GM10266 (cell line): Measurements from ENCODE around the gene ERVH48-1.
"Not testable (repeated sequence)": the region's sequence is repeated elsewhere in the genome, so short reads cannot be mapped to it uniquely, and the experiment has no call there.

Source experiments
- DNase-seq: peaks from one replicate; pipeline ENCODE4 v3.0.0; 2012; ENCODE audit errors: extremely low spot score
- TF ChIP-seq, protein P1 (sequence below): IDR thresholded peaks from 2 replicates; pipeline ENCODE4 v1.5.1; 2012; ENCODE audit warnings: mild to moderate bottlenecking, low read depth; ENCODE audit not compliant: control insufficient read depth, insufficient read depth; ENCODE audit errors: missing control alignments

Gene ERVH48-1

DNA sequence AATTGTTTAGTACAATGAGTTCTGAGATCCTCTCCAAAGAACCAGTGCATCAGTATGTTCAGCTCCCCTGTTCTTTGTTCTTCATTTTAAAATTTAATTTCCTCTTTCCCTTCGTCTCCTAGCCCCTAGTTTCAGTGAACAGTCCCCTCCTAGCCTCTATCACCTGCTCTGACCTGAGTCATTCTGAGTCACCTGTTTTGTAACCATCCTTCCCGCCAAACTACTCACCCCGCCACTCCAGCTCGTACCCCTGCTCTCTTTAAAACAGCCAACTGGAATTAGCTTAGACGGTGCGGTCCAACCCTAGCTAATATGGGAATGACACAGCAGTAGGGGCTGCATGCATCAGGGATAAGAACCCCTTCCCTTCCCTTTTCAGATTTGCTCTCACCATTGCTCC, 16.8 kb upstream of the ERVH48-1 start:
- DNase-seq, result no peak
- TF ChIP-seq, protein P1, sequence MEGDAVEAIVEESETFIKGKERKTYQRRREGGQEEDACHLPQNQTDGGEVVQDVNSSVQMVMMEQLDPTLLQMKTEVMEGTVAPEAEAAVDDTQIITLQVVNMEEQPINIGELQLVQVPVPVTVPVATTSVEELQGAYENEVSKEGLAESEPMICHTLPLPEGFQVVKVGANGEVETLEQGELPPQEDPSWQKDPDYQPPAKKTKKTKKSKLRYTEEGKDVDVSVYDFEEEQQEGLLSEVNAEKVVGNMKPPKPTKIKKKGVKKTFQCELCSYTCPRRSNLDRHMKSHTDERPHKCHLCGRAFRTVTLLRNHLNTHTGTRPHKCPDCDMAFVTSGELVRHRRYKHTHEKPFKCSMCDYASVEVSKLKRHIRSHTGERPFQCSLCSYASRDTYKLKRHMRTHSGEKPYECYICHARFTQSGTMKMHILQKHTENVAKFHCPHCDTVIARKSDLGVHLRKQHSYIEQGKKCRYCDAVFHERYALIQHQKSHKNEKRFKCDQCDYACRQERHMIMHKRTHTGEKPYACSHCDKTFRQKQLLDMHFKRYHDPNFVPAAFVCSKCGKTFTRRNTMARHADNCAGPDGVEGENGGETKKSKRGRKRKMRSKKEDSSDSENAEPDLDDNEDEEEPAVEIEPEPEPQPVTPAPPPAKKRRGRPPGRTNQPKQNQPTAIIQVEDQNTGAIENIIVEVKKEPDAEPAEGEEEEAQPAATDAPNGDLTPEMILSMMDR, result no peak

DNA sequence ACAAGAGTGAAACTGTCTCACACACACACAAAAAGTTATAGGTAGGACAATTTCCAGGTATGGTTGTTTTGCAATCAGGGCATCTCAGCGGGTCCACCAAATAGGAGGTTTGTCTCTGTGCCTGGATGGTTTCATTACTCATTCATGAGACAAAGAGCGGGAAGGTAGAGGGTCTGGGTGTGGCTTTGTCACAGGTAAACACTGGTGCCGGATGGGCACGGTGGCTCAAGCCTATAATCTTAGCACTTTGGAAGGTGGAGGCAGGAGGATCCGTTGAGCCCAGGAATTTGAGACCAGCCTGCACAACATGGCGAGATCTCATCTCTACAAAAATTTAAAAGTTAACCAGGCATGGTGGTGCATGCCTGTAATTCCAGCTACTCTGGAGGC, 16.3 kb upstream of the ERVH48-1 start:
- DNase-seq, result no peak
- TF ChIP-seq, protein P1, result no peak

DNA sequence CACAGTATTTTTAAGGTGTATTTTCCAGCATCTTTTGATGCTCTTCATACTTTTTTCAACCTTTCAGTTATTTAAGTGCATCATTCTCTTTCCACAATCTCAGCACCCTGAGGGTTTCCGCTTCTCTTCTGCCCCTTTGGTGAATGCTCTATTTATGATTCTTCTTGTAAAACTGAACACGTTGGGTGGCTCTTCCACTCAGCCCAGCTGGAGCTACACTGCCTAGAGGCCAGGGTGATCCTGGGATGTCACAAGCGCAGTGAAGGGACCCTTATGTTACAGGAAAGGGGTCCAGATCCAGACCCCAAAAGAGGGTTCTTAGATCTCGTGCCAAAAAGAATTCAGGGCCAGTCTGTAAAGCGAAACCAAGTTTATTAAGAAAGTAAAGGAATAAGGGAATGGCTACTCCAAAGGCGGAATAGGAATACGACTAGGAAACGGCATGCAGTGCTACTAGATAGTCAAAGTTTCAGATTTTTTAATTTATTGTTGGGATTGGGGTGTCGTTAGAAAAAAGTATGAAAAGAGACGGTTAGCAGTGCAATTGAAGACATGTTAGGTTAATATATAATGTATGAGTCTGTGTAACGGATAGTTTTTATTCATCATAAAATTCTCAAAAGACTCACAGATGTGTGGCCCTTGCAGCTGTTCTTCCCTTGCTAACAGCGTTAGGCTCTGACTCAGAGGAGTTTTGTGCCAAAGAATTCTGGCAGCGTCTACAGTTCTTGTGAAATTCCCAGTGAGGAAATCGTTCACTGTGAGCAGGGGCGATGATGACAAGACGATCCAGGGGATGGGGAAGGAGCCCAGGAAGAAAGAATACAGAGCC, 14.4 kb upstream of the ERVH48-1 start:
- no peak for DNase-seq
- TF ChIP-seq, protein P1, result no peak

DNA sequence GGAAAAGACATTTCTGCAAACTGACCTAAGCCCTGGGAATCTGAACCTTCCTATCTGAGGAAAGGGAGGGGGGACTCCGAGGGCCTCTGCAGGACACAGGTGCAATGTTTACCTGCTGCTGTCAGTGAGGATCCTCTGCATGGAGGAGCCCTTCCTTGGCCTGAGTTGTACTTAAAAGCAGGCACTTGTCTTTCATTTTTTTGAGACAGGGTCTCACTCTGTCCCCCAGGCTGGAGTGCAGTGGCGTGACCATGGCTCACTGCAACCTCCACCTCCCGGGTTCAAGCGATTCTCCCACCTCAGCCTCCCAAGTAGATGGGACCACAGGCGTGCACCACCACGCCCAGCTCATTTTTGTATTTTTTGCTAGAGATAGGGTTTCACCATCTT, 13.2 kb upstream of the ERVH48-1 start:
- DNase-seq, result not testable (repeated sequence)

DNA sequence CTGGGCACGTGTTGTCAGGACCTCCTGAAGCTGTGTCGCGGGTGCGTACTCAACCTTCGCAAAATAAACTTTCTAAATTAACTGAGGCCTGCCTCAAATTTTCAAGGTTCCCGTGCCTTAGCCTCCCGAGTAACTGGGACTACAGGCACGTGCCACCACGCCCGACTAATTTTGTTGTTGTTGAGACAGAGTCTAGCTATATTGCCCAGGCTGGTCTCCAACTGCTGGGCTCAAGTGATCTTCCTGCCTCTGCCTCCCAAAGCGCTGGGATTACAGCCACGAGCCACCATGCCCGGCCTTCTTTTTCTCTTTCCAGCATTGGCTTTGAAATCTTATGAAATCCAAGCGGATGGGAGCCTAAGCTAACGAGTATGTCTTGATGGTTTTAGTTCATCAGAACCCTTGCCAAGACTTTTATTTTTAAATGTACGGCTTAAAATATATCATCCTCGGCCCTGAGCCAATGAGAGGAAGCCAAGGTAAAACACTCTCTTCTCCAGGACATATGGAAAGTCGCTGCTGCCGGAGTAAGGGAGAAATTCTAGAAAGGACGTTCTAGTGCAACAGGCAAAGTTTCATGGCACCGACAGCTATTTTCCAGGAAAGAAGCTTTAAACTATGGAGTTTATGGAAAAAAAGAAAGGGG, 12.7 kb upstream of the ERVH48-1 start:
- DNase-seq, result no peak
- TF ChIP-seq, protein P1, result no peak

DNA sequence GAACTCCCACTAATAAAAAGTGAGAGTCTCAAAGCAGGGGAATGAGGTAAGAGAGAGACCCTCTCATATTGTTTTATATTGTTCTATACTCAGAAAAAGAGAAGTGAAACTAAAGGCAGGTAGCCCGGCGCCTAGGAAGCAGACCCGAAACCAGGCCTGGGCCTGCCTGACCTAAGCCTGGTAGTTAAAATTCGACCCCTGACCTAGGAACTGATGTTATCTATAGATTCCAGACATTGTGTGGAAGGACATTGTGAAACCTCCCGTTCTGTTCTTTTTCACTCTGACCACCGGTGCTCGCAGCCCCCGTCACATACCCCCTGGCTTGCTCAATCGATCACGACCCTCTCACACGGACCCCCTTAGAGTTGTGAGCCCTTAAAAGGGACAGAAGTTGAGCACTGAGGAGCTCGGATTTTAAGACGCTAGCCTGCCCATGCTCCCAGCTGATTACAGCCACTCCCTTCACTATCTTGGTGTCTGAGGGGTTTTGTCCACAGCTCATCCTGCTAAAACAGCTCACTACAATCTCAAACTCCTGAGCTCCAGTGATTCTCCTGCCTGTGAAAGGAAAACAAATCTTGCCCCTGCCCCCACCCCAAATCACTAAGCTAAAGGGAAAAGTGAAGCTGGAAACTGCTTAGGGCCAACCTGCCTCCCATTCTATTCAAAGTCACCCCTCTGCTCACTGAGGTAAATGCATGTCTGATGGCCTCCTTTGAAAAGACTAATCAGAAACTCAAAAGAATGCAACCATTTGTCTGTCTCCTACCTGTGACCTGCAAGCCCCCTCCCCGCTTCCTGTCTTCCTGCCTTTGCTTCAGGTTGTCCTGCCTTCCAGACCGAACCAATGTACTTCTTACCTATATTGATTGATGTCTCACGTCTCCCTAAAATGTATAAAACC, 11.9 kb upstream of the ERVH48-1 start:
- DNase-seq, result not testable (repeated sequence)

DNA sequence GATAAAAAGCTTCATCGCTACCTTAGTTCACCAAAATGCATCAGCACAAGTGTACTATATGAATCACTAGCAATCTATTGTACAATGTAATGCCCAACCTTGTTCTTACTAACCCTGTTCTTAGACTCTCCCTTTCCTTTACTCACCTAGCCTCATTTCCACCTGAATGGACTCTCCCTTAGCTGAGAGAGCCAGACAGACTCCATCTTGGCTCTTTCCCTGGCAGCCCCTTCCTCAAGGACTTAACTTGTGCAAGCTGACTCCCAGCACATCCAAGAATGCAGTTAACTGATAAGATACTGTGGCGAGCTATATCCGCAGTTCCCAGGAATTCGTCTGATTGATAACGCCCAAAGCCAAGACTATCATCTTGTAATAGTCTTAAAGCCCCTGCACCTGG, 10.9 kb upstream of the ERVH48-1 start:
- DNase-seq, result not testable (repeated sequence)

DNA sequence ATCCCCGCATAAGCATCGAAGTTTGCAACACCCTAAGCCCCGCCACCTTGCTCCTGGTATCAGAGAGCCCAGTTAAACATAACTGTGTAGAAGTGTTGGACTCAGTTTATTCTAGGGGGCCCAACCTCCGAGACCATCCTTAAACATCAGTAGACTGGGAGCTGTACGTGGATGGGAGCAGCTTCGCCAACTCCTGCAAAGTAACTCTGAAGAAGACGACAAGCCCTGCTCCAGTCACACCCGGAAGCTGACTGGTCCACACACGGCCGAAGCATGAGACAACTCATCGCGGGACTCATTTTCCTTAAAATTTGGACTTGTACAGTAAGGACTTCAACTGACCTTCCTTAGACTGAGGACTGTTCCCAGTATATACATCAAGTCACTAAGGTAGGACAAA, 8.5 kb upstream of the ERVH48-1 start:
- not testable (repeated sequence) for DNase-seq

DNA sequence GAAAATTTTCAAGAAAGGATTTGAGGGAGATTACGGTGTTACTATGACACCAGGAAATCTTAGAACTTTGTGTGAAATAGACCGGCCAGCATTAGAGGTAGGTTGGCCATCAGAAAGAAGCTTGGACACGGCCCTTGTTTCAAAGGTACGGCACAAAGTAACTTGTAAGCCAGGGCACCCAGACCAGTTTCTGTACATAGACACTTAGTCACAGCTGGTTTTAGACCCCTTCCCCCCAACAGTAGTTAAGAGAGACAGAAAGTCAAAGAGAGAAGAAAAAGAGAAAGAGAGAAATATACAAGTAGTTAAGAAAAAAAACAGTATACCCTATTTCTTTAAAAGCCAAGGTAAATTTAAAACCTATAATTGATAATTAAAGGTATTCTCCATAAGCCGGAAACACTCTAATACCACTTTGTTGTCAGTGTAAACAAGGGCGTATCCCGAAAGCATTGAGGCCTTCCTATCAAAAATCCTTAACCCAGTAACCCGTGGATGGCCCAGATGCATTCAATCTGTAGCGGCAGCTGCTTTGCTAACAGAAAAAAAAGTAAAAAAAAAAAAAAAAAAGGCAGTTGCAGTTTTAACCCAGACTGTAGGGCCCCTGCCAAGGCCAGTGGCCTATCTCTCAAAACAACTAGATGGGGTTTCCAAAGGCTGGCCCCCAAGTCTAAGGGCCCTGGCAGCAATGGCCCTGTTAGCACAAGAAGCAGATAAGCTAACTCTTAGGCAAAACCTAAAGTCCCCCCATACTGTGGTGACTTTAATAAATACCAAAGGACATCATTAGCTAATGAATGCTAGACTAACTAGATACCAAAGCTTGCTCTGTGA, 7.9 kb upstream of the ERVH48-1 start:
- DNase-seq, result not testable (repeated sequence)

DNA sequence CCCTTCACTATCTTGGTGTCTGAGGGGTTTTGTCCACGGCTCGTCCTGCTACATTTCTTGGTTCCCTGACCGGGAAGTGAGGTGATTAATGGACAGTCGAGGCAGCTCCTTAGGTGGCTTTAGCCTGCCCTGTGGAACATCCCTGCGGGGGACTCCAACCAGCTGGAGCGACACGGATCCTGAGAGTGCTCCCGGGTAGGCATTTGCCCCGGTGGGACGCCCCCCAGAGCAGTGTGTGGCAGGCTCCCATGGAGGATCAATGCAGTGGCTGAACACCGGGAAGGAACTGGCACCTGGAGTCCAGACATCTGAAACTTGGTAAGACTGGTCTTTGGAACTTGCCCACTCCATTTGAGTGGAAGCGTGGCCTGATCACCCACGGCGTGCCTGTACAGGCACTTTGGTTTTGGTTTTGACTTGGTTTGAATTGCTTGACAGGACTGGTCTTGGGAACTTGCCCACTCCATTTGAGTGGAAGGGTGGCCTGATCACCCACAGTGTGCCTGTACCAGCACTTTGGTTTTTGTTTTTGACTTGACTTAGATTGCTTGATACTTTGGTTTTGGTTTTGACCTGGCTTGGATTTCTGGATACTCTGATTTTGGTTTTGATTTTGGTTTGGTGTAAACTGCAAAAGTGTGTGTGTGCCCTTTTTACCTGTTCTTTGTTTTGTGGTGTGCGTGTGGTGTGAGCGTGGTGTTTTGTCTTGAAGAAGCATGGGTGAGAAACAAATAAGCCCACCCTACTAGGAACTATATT, 7.1 kb upstream of the ERVH48-1 start:
- DNase-seq, result not testable (repeated sequence)
